H1 (cell line): Measurements from ENCODE around the gene NOTCH4. TPM values are rescaled to one million over a fixed set of nuclear protein-coding genes. Genes with fewer than 3 reads are reported as not detected.

Experiments
- CTCF ChIA-PET: fragments of 300-600 bp; sonication (Branson Sonifier 250); formaldehyde crosslinking; loops from one replicate; lab custom pipeline; 2021; ENCODE audit not compliant: partially characterized antibody; lab: Charles Lee
- POLR2A ChIA-PET: fragments of 300-600 bp; sonication (Branson Sonifier 250); formaldehyde crosslinking; loops from one replicate; lab custom pipeline; 2021; ENCODE audit warnings: inconsistent platforms; ENCODE audit not compliant: partially characterized antibody; lab: Charles Lee
- DNase-seq, 2 experiments: peaks; one replicate each; pipeline versions ENCODE4 v3.0.0 to v3.0.0-alpha.2; 2010 to 2022; ENCODE audit warnings: low spot score in 2 of 2, low read depth in 1 of 2, mixed read lengths in 1 of 2
- FAIRE-seq: peaks from 2 replicates; lab custom pipeline; 2011; peaks lifted over from hg19 to GRCh38; lab: Jason Lieb, UNC
- H2AFZ ChIP-seq: 2 replicates; pipeline ENCODE4 v1.8.1; 2012; ENCODE audit warnings: low read length, inconsistent platforms
- H2AK5ac ChIP-seq: 2 replicates; pipeline ENCODE4 v1.6.1; 2013; ENCODE audit warnings: low read depth, low read length
- H2BK120ac ChIP-seq: replicated peaks from 2 replicates; pipeline ENCODE3; 2013; ENCODE audit warnings: low read depth, low read length, inconsistent platforms
- H2BK12ac ChIP-seq: 2 replicates; pipeline ENCODE4 v1.6.1; 2013; ENCODE audit warnings: low read depth, low read length
- H2BK15ac ChIP-seq: 2 replicates; pipeline ENCODE4 v1.6.1; 2013; ENCODE audit warnings: low read length
- H2BK20ac ChIP-seq: 2 replicates; pipeline ENCODE4 v1.6.1; 2013; ENCODE audit warnings: low read length
- H2BK5ac ChIP-seq: 2 replicates; pipeline ENCODE4 v1.6.1; 2013; ENCODE audit warnings: low read depth, low read length
- H3K14ac ChIP-seq: 2 replicates; pipeline ENCODE4 v1.6.1; 2013; ENCODE audit warnings: inconsistent platforms; ENCODE audit not compliant: insufficient read length
- H3K18ac ChIP-seq: 2 replicates; pipeline ENCODE4 v1.6.1; 2013; ENCODE audit warnings: low read length; ENCODE audit errors: extremely low read depth
- H3K23ac ChIP-seq: 2 replicates; pipeline ENCODE4 v1.6.1; 2013; ENCODE audit warnings: inconsistent platforms; ENCODE audit not compliant: insufficient read length
- H3K23me2 ChIP-seq: 2 replicates; pipeline ENCODE4 v1.6.1; 2013; ENCODE audit warnings: low read depth, low read length
- H3K27ac ChIP-seq: 2 replicates; pipeline ENCODE4 v1.6.1; 2011; ENCODE audit warnings: low read depth, low read length, inconsistent platforms
- H3K27me3 ChIP-seq, 4 experiments: replicated peaks in 1 of 4; 1 replicate in 1 of 4; 2 replicates in 3 of 4; pipeline versions ENCODE4 v1.6.1 to v1.8.1; 2011 to 2013; ENCODE audit warnings: low read length in 3 of 4, mild to moderate bottlenecking in 3 of 4, inconsistent platforms in 2 of 4, mixed read lengths in 2 of 4, moderate library complexity in 1 of 4; ENCODE audit not compliant: control insufficient read depth in 3 of 4, insufficient read depth in 3 of 4; ENCODE audit errors: extremely low read depth in 1 of 4
- H3K36me3 ChIP-seq, 4 experiments: 2 replicates each; pipeline versions ENCODE4 v1.6.1 to v1.8.1; 2011 to 2013; ENCODE audit warnings: mild to moderate bottlenecking in 4 of 4, low read length in 3 of 4, moderate library complexity in 2 of 4, control low read depth in 1 of 4, inconsistent platforms in 1 of 4; ENCODE audit not compliant: insufficient read depth in 4 of 4, control insufficient read depth in 2 of 4
- H3K4ac ChIP-seq: replicated peaks from 2 replicates; pipeline ENCODE3; 2013; ENCODE audit warnings: low read length, low read depth, mixed read lengths, inconsistent platforms; ENCODE audit not compliant: insufficient read length
- H3K4me1 ChIP-seq, 4 experiments: replicated peaks in 1 of 4; 1 replicate in 1 of 4; 2 replicates in 3 of 4; pipeline versions ENCODE4 v1.6.1 to v1.8.1; 2011 to 2013; ENCODE audit warnings: low read length in 3 of 4, inconsistent platforms in 2 of 4, mixed read lengths in 1 of 4; ENCODE audit not compliant: insufficient read depth in 4 of 4, control insufficient read depth in 3 of 4
- H3K4me2 ChIP-seq, 2 experiments: 2 replicates each; pipeline versions ENCODE4 v1.6.1 to v1.8.1; 2011 to 2013; ENCODE audit warnings: low read depth in 2 of 2, low read length in 2 of 2, control low read depth in 1 of 2, inconsistent platforms in 1 of 2, mild to moderate bottlenecking in 1 of 2; ENCODE audit not compliant: insufficient read depth in 1 of 2
- H3K4me3 ChIP-seq, 4 experiments: fragments of 200-600, 300-600 bp in 1 of 4; sonication (generic), shearing (Covaris generic), sonication (Bioruptor Twin) in 1 of 4; 2 replicates each; pipeline versions ENCODE4 v1.5.1 to v1.8.1; 2011 to 2016; ENCODE audit warnings: low read length in 4 of 4, low read depth in 3 of 4, control low read depth in 2 of 4, inconsistent platforms in 2 of 4, mild to moderate bottlenecking in 2 of 4, mixed read lengths in 1 of 4, moderate library complexity in 1 of 4; ENCODE audit not compliant: insufficient read depth in 2 of 4; ENCODE audit errors: extremely low read depth in 1 of 4
- H3K56ac ChIP-seq: replicated peaks from 2 replicates; pipeline ENCODE3; 2013; ENCODE audit warnings: low read depth, mild to moderate bottlenecking, mixed read lengths, low read length, inconsistent platforms; ENCODE audit not compliant: insufficient read length
- H3K79me1 ChIP-seq: 2 replicates; pipeline ENCODE4 v1.6.1; 2013; ENCODE audit warnings: low read depth, low read length, control low read depth
- H3K79me2 ChIP-seq, 2 experiments: 2 replicates each; pipeline versions ENCODE4 v1.6.1 to v1.8.1; 2012 to 2013; ENCODE audit warnings: low read length in 2 of 2, mild to moderate bottlenecking in 2 of 2, inconsistent platforms in 1 of 2; ENCODE audit not compliant: insufficient read depth in 2 of 2, control insufficient read depth in 1 of 2
- H3K9ac ChIP-seq, 4 experiments: replicated peaks in 1 of 4; 1 replicate in 1 of 4; 2 replicates in 3 of 4; pipeline versions ENCODE4 v1.6.1 to v1.8.1; 2011 to 2013; ENCODE audit warnings: low read depth in 3 of 4, low read length in 3 of 4, control low read depth in 2 of 4, mild to moderate bottlenecking in 2 of 4, moderate library complexity in 2 of 4, inconsistent platforms in 1 of 4; ENCODE audit errors: extremely low read depth in 1 of 4
- H3K9me3 ChIP-seq, 2 experiments: 2 replicates each; pipeline versions ENCODE4 v1.6.1 to v1.8.1; 2012 to 2013; ENCODE audit warnings: mild to moderate bottlenecking in 2 of 2, moderate library complexity in 2 of 2, control low read depth in 1 of 2, inconsistent platforms in 1 of 2, low read depth in 1 of 2, low read length in 1 of 2, mixed read lengths in 1 of 2; ENCODE audit not compliant: insufficient read depth in 2 of 2
- H4K20me1 ChIP-seq, 2 experiments: replicated peaks in 1 of 2; 2 replicates each; pipeline versions ENCODE3 to v1.8.1; 2011 to 2013; ENCODE audit warnings: inconsistent platforms in 2 of 2, low read length in 2 of 2, mild to moderate bottlenecking in 1 of 2; ENCODE audit not compliant: insufficient read depth in 2 of 2, control insufficient read depth in 1 of 2
- H4K5ac ChIP-seq: 2 replicates; pipeline ENCODE4 v1.6.1; 2013; ENCODE audit warnings: low read length, low read depth, mixed read lengths, inconsistent platforms; ENCODE audit not compliant: insufficient read length
- H4K8ac ChIP-seq: 2 replicates; pipeline ENCODE4 v1.8.0; 2013; ENCODE audit warnings: mild to moderate bottlenecking, moderate library complexity, low read length, inconsistent platforms; ENCODE audit not compliant: insufficient read depth; ENCODE audit errors: extremely low read depth
- H4K91ac ChIP-seq: replicated peaks from 2 replicates; pipeline ENCODE3; 2013; ENCODE audit warnings: low read length, mixed read lengths, inconsistent platforms; ENCODE audit not compliant: insufficient read length
- ASH2L ChIP-seq: fragments of 200-600, 300-600 bp; sonication (generic); IDR thresholded peaks from one replicate; pipeline ENCODE4 v1.7.1; 2017; ENCODE audit warnings: low read length
- BACH1 ChIP-seq: IDR thresholded peaks from 2 replicates; pipeline ENCODE4 v1.6.1; 2012; ENCODE audit warnings: low read length, improper control_type of control experiment
- CBX5 ChIP-seq: fragments of 300-800, 300-1000 bp; sonication (generic); IDR thresholded peaks from 2 replicates; pipeline ENCODE4 v1.7.1; 2016; ENCODE audit warnings: antibody characterized with exemption, low read length, low read depth
- KDM4A ChIP-seq: IDR thresholded peaks from one replicate; pipeline ENCODE4 v1.7.1; 2012; ENCODE audit warnings: low read depth, mild to moderate bottlenecking, moderate library complexity, low read length, inconsistent platforms; ENCODE audit not compliant: severe bottlenecking
- POLR2A ChIP-seq, 2 experiments: IDR thresholded peaks; 1 replicate in 1 of 2; 2 replicates in 1 of 2; pipeline ENCODE4 v1.6.1; 2011; ENCODE audit warnings: low read depth in 2 of 2, low read length in 2 of 2, mild to moderate bottlenecking in 2 of 2; ENCODE audit errors: control extremely low read depth in 1 of 2
- RAD21 ChIP-seq, 2 experiments: IDR thresholded peaks in 1 of 2; conservative IDR thresholded peaks in 1 of 2; 2 replicates each; pipeline ENCODE4 v1.6.1; 2011; ENCODE audit warnings: low read depth in 2 of 2, low read length in 2 of 2, improper control_type of control experiment in 1 of 2, inconsistent platforms in 1 of 2, mild to moderate bottlenecking in 1 of 2, moderate library complexity in 1 of 2
- RBBP5 ChIP-seq: IDR thresholded peaks from 2 replicates; pipeline ENCODE4 v1.7.1; 2012; ENCODE audit warnings: low read depth, mild to moderate bottlenecking, inconsistent platforms, low read length, moderate library complexity, borderline replicate concordance
- SP1 ChIP-seq: IDR thresholded peaks from 2 replicates; pipeline ENCODE4 v1.6.1; 2011; ENCODE audit warnings: low read depth, low read length
- SP4 ChIP-seq: IDR thresholded peaks from 2 replicates; pipeline ENCODE4 v1.6.1; 2012; ENCODE audit warnings: low read length, inconsistent platforms
- SUZ12 ChIP-seq: fragments of 200-600 bp; sonication (generic); IDR thresholded peaks from 2 replicates; pipeline ENCODE4 v1.6.1; 2012; ENCODE audit warnings: mild to moderate bottlenecking, inconsistent platforms, low read length, moderate library complexity, mixed read lengths
- TBP ChIP-seq: IDR thresholded peaks from 2 replicates; pipeline ENCODE4 v1.6.1; 2011; ENCODE audit warnings: low read depth, low read length, improper control_type of control experiment
- WGBS, 2 experiments: shearing (Covaris generic) in 1 of 2; methylation state at CpG; one replicate each; pipeline versions ENCODE4 v1.1.6 to v1.1.7; 2013 to 2015; ENCODE audit warnings: low lambda C conversion rate in 2 of 2, mixed read lengths in 2 of 2, inconsistent platforms in 1 of 2, low coverage in 1 of 2, missing lambda C conversion rate in 1 of 2; ENCODE audit not compliant: insufficient replicate concordance in 2 of 2, insufficient coverage in 1 of 2, insufficient read length in 1 of 2; ENCODE audit errors: extremely low coverage in 1 of 2, missing lambda C conversion rate in 1 of 2; 5-methylcytosine and 5-hydroxymethylcytosine counted together
- polyA plus RNA-seq, 7 experiments: library from polyadenylated mRNA; depleted of rRNA in 3 of 7; stranded (reverse) in 5 of 7; unstranded in 2 of 7; fragments of >200 nt in 5 of 7; fragments of 200-250 nt in 2 of 7; gene quantifications; 1 replicate in 5 of 7; 2 replicates in 1 of 7; 4 replicates in 1 of 7; pipeline versions ENCODE4 v1.2.1 to v1.2.3, GENCODE V29; 2011 to 2013; ENCODE audit warnings: missing spikeins in 2 of 7, mixed read lengths in 2 of 7
- total RNA-seq: library from RNA; stranded (reverse); fragmentation: NEBNext Ultra II Directional; extraction: Animal tissue kit (Norgen Biotek cat#: 25700); gene quantifications from 2 replicates; pipeline ENCODE4 v1.2.1, GENCODE V29; 2021

Gene NOTCH4
- total and polyA plus RNA-seq, 2 of the 8 experiments (the other 6 are each of a cell fraction or from before 2014, with no cell fraction given): 1.9 to 2.8 TPM

DNA sequence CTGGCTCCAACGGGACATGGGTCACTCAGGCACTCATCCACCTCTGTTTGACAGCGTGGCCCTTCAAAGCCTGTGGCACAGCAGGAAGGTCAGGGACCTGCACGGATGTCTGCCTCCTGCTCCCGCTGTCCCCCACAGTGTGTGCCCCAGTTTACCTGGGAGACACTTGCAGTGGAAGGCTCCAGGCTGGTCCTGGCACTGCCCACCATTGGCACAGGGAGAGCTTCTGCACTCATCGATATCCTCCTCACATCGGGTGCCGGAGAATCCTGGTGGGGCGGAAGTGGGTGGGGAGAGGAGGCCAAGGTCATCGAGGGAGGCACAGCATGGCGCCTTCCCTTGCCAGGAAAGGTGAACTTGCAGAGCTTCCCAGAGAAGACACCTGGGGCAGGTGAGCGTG, 6.9 kb downstream of the NOTCH4 start:
- Histone ChIP-seq H2BK5ac (no peak overlapping the region), H4K91ac (no peak overlapping the region), H3K23me2 (no peaks in the 10 kb centered on the region; the same call in 1 of the 2 replicates), H2BK15ac (no peak overlapping the region), H2AK5ac (no peak overlapping the region), H4K8ac (no peak overlapping the region), H2BK120ac (no peak overlapping the region), H4K5ac (no peak overlapping the region), H3K4me1 (no peaks in the 10 kb centered on the region), H4K20me1 (no peaks in the 10 kb centered on the region), H3K79me2 (no peaks in the 10 kb centered on the region), H2AFZ (no peak overlapping the region), H3K9me3 (no peaks in the 10 kb centered on the region), H3K9ac (no peak overlapping the region), H2BK20ac (no peak overlapping the region), H2BK12ac (no peak overlapping the region), H3K27me3 (no peaks in the 10 kb centered on the region), H3K23ac (no peak overlapping the region), H3K14ac (no peak overlapping the region), H3K18ac (no peak overlapping the region), H3K36me3 (no peaks in the 10 kb centered on the region), H3K79me1 (no peaks in the 10 kb centered on the region; the same call in 1 of the 2 replicates), H3K56ac (no peak overlapping the region), H3K4ac (no peak overlapping the region), H3K4me3 (no peak overlapping the region), H3K4me2 (no peak overlapping the region), H3K27ac (no peak overlapping the region)
- WGBS, 2 experiments: 92% methylated on average over 6 of the region's 11 CpGs; no CpG with 5 or more reads in 1 of the 2 experiments
- FAIRE-seq: no peak
- ChIA-PET POLR2A (interaction anchor here (0.5 kb wide), 1 partner anchor 81 kb away, joined by 3 read pairs; no protein-coding TSS in a partner anchor), CTCF (interaction anchor here (0.8 to 0.9 kb wide), 2 partner anchors 154 to 444 kb away, joined by 3 to 4 read pairs; no protein-coding TSS in a partner anchor)
- no peak for DNase-seq
- TF ChIP-seq KDM4A (no peak), ASH2L (no peak), RAD21 (IDR thresholded peaks at IDR 0.05 in 1 of 2, conservative IDR thresholded peaks at IDR 0.05 in 1 of 2; ENCODE audit: low read depth in 2 of 2, low read length in 2 of 2) (no peak), SP4 (no peak), TBP (no peak), SP1 (no peak), CBX5 (no peak), SUZ12 (no peak), POLR2A (IDR thresholded peaks at IDR 0.05; ENCODE audit: control extremely low read depth in 1 of 2, low read depth in 2 of 2, low read length in 2 of 2) (no peak), RBBP5 (no peak), BACH1 (no peak)
